Coronary artery (tissue), 2 donors: ENCODE measurements around the gene PTGIS.

Experiments
- DNase-seq: peaks from one replicate; pipeline ENCODE4 v3.0.0-alpha.2; 2017; ENCODE audit warnings: low spot score
- H3K27ac ChIP-seq, 2 donors: fragments of 200-600 bp; sonication (generic); one replicate each; pipeline ENCODE4 v1.5.1; 2016 to 2019
- H3K4me3 ChIP-seq: fragments of 200-600 bp; sonication (generic); 2 replicates; pipeline ENCODE4 v1.5.1; 2016; ENCODE audit warnings: mild to moderate bottlenecking, moderate library complexity
- TF ChIP-seq, protein P1 (sequence below): fragments of 200-600 bp; sonication (generic); IDR thresholded peaks from one replicate; pipeline ENCODE4 v1.5.1; 2019; ENCODE audit warnings: antibody characterized with exemption

Gene PTGIS

GRCh38 chr20:49513517-49513916 is 54.4 kb downstream of the PTGIS start:
- no peak for DNase-seq
- TF ChIP-seq, protein P1, sequence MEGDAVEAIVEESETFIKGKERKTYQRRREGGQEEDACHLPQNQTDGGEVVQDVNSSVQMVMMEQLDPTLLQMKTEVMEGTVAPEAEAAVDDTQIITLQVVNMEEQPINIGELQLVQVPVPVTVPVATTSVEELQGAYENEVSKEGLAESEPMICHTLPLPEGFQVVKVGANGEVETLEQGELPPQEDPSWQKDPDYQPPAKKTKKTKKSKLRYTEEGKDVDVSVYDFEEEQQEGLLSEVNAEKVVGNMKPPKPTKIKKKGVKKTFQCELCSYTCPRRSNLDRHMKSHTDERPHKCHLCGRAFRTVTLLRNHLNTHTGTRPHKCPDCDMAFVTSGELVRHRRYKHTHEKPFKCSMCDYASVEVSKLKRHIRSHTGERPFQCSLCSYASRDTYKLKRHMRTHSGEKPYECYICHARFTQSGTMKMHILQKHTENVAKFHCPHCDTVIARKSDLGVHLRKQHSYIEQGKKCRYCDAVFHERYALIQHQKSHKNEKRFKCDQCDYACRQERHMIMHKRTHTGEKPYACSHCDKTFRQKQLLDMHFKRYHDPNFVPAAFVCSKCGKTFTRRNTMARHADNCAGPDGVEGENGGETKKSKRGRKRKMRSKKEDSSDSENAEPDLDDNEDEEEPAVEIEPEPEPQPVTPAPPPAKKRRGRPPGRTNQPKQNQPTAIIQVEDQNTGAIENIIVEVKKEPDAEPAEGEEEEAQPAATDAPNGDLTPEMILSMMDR, result no peak
- Histone ChIP-seq H3K4me3 (no peak overlapping the region), H3K27ac (peak overlapping the region; percentile 21 to 72)

DNA sequence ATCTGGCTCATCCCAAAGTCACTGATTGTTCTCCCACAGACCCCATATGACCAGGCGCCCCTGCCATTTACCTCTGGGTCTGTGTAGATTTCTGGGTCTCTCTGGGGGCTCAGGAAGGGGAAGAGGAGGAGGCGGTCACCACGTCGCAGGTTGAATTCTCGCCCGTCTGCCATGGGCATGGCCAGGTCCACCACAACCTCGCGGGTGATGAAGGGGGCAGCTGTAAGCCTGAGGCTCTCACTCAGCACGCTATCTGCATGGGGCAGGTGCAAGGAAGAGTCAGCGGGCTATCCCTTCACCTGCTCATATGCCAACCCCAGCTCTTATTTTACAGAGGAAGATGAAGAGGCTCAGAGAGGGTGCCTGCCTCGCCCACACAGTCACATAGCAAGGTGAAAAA is 54.9 kb downstream of the PTGIS start:
- no peak for DNase-seq
- no peak overlapping the region for H3K4me3 ChIP-seq
- peak overlapping the region; percentile 21 to 72 for H3K27ac ChIP-seq
- TF ChIP-seq, protein P1, result no peak

- H3K4me3 ChIP-seq, result peak overlapping the region; percentile 4
- peak overlapping the region in 1 of 2 donors; percentile 72 for H3K27ac ChIP-seq
- DNase-seq, result no peak
- TF ChIP-seq, protein P1, result no peak
Measured at GRCh38 chr20:49511788-49512525, 56.0 kb downstream of the PTGIS start.

DNA sequence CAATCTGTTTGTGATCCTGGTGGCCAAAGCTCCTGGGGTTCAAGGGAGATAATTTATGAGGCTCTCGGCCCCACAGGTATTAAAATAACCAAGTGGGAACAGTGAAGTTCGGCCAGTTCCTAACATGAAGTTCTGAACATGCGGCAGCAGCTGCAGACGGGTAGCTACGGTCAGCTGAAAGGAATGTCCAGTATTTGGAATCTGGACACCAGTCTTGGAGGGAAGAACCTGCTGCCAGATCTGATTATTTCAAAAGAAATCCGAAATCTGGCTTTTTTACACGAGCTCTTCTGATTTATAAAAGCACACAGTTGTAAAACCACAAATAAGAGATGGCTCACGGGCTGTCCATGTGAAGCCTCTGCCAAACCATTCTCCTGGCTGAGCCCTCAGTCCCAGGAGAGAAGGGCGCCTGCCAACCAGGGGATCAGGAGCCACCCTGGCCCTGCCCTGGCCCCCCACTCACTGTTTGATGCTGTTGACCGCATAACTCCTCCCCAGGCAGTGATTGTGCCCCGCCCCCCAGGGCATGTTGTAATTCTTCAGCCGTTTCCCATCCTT is 57.3 kb downstream of the PTGIS start:
- H3K4me3 ChIP-seq, result peak overlapping the region; percentile 23

GRCh38 chr20:49508435-49509199 is 59.3 kb downstream of the PTGIS start:
- no peak for DNase-seq
- TF ChIP-seq, protein P1, result peak; percentile 44
- H3K4me3 ChIP-seq, result no peak overlapping the region
- peak overlapping the region; percentile 66 to 70 for H3K27ac ChIP-seq

More for the DNA sequence above, 57.3 kb downstream of the PTGIS start:
- TF ChIP-seq, protein P1, result no peak
- peak overlapping the region; percentile 66 to 88 for H3K27ac ChIP-seq
- peak; percentile 88 for DNase-seq

GRCh38 chr20:49507741-49508434 is 60.0 kb downstream of the PTGIS start:
- TF ChIP-seq, protein P1, result no peak
- no peak for DNase-seq
- Histone ChIP-seq H3K4me3 (no peak overlapping the region), H3K27ac (peak overlapping the region; percentile 66 to 70)
